Activated CD8-positive, alpha-beta T cell treated with anti-CD3 and anti-CD28 coated beads for 36 hours (primary cell): Measurements from ENCODE around the gene F8. TPM values are rescaled to one million over a fixed set of nuclear protein-coding genes. Genes with fewer than 3 reads are reported as not detected.
"Not testable (repeated sequence)": the region's sequence is repeated elsewhere in the genome, so short reads cannot be mapped to it uniquely, and the experiment has no call there.

Experiments
- ATAC-seq: fragments of 200-7000 bp; cut with Tn5 transposase; one replicate; pipeline ENCODE4 v1.10.0; 2021; ENCODE audit warnings: mild to moderate bottlenecking, moderate library complexity
- CTCF ChIA-PET: fragments of 350-600 bp; sonication (Branson Sonifier 250); formaldehyde crosslinking; loops from one replicate; lab custom pipeline; 2021; ENCODE audit warnings: antibody characterized with exemption; lab: Charles Lee
- POLR2A ChIA-PET: fragments of 350-600 bp; sonication (Branson Sonifier 250); formaldehyde crosslinking; loops from one replicate; lab custom pipeline; 2021; ENCODE audit warnings: antibody characterized with exemption; lab: Charles Lee
- DNase-seq: peaks from one replicate; pipeline ENCODE4 v3.0.0-alpha.2; 2020
- H3K27ac Mint-ChIP-seq: one replicate; pipeline ENCODE4 v1.8.0; 2021; ENCODE audit warnings: mild to moderate bottlenecking, mixed read lengths
- H3K27me3 Mint-ChIP-seq: one replicate; pipeline ENCODE4 v1.8.0; 2021; ENCODE audit warnings: mixed read lengths
- H3K36me3 Mint-ChIP-seq: one replicate; pipeline ENCODE4 v1.8.0; 2021; ENCODE audit warnings: low read depth, mixed read lengths
- H3K4me1 Mint-ChIP-seq: one replicate; pipeline ENCODE4 v1.8.0; 2021; ENCODE audit warnings: low read depth, mixed read lengths
- H3K4me3 Mint-ChIP-seq: one replicate; pipeline ENCODE4 v1.8.0; 2021; ENCODE audit warnings: mild to moderate bottlenecking, moderate library complexity, mixed read lengths
- H3K9me3 Mint-ChIP-seq: one replicate; pipeline ENCODE4 v1.8.0; 2021; ENCODE audit warnings: mixed read lengths
- CTCF ChIP-seq: fragments of 200-600 bp; IDR thresholded peaks from one replicate; pipeline ENCODE4 v1.8.0; 2022; ENCODE audit warnings: antibody characterized with exemption, mild to moderate bottlenecking
- intact Hi-C: fragments of 100-400 bp; cut with micrococcal nuclease; formaldehyde crosslinking; loops from one replicate; pipeline ENCODE4 v1.10.0; 2022
- total RNA-seq, 2 experiments: library from RNA; stranded (reverse); gene quantifications; one replicate each; pipeline ENCODE4 v1.2.3, GENCODE V29; 2021

F8 gene
- total RNA-seq, 2 experiments from 2014 or later, result 4.1 to 4.4 TPM

- H3K36me3 Mint-ChIP-seq, result no peaks in the 10 kb centered on the region
- no peaks in the 10 kb centered on the region for H3K4me1 Mint-ChIP-seq
- no peak for ATAC-seq
- POLR2A ChIA-PET, result no interaction called here
- no peaks in the 10 kb centered on the region for H3K27me3 Mint-ChIP-seq
- H3K27ac Mint-ChIP-seq, result no peak overlapping the region
- intact Hi-C loops, result no loop called here
- no peak overlapping the region for H3K4me3 Mint-ChIP-seq
- no peak for TF ChIP-seq CTCF
- no peak for DNase-seq
- CTCF ChIA-PET, result no interaction called here
- no peaks in the 10 kb centered on the region for H3K9me3 Mint-ChIP-seq
Measured at GRCh38 chrX:154822029-154822428, 200.5 kb downstream of the F8 start.

GRCh38 chrX:154821523-154821922 is 201.0 kb downstream of the F8 start:
- intact Hi-C loops, result no loop called here
- ATAC-seq (no peak), DNase-seq (no peak)
- H3K27me3 Mint-ChIP-seq, result no peaks in the 10 kb centered on the region
- H3K9me3 Mint-ChIP-seq, result no peaks in the 10 kb centered on the region
- no peak overlapping the region for H3K4me3 Mint-ChIP-seq
- no peak overlapping the region for H3K27ac Mint-ChIP-seq
- H3K4me1 Mint-ChIP-seq, result no peaks in the 10 kb centered on the region
- CTCF ChIA-PET, result no interaction called here
- POLR2A ChIA-PET, result no interaction called here
- no peaks in the 10 kb centered on the region for H3K36me3 Mint-ChIP-seq
- TF ChIP-seq CTCF, result no peak

GRCh38 chrX:154819771-154820341 is 202.7 kb downstream of the F8 start:
- Mint-ChIP-seq H3K4me3 (no peak overlapping the region), H3K36me3 (no peaks in the 10 kb centered on the region), H3K9me3 (no peaks in the 10 kb centered on the region), H3K27me3 (no peaks in the 10 kb centered on the region), H3K4me1 (no peaks in the 10 kb centered on the region), H3K27ac (no peak overlapping the region)
- DNase-seq (no peak), ATAC-seq (no peak)
- CTCF ChIA-PET, result no interaction called here
- POLR2A ChIA-PET, result no interaction called here
- intact Hi-C loops, result no loop called here
- no peak for TF ChIP-seq CTCF

- CTCF ChIA-PET, result no interaction called here
- DNase-seq, result no peak
- POLR2A ChIA-PET, result interaction anchor here (1.0 kb wide), 1 partner anchor 14 kb away, joined by 4 read pairs; the partner anchor contains the start of gene MPP1
- TF ChIP-seq CTCF, result no peak
- Mint-ChIP-seq H3K27ac (no peak overlapping the region), H3K4me3 (no peak overlapping the region), H3K4me1 (no peaks in the 10 kb centered on the region), H3K27me3 (no peaks in the 10 kb centered on the region), H3K9me3 (no peaks in the 10 kb centered on the region), H3K36me3 (no peaks in the 10 kb centered on the region)
- intact Hi-C loops, result no loop called here
- ATAC-seq, result no peak
Measured at GRCh38 chrX:154818916-154819770, 203.4 kb downstream of the F8 start.

- POLR2A ChIA-PET, DNase-seq, ATAC-seq, H3K9me3 Mint-ChIP-seq, H3K36me3 Mint-ChIP-seq, CTCF ChIA-PET, H3K4me1 Mint-ChIP-seq, H3K27me3 Mint-ChIP-seq, intact Hi-C loops, H3K27ac Mint-ChIP-seq, H3K4me3 Mint-ChIP-seq: not testable (repeated sequence)
Measured at GRCh38 chrX:154817048-154817618, 205.4 kb downstream of the F8 start.

GRCh38 chrX:154816326-154816898 is 206.1 kb downstream of the F8 start:
- ATAC-seq, H3K27me3 Mint-ChIP-seq, H3K4me1 Mint-ChIP-seq, H3K36me3 Mint-ChIP-seq, intact Hi-C loops, CTCF ChIA-PET, H3K9me3 Mint-ChIP-seq, POLR2A ChIA-PET, H3K4me3 Mint-ChIP-seq, DNase-seq, H3K27ac Mint-ChIP-seq: not testable (repeated sequence)
